Activated T-cell treated with anti-CD3 and anti-CD28 coated beads, Interleukin-2, amount 50 U/mL, for 1 hour (primary cell): ENCODE results near the gene PLD1.

Experiments used
- DNase-seq: peaks from one replicate; pipeline ENCODE4 v3.0.0-alpha.2; 2020

PLD1 gene

GRCh38 chr3:171813278-171813896 lies 3.1 kb upstream of the PLD1 start:
- no peak for DNase-seq

GRCh38 chr3:171812811-171813210 lies 2.5 kb upstream of the PLD1 start:
- DNase-seq = no peak

- no peak for DNase-seq
Measured at GRCh38 chr3:171811913-171812335, 1.6 kb upstream of the PLD1 start.

- no peak for DNase-seq
Measured at GRCh38 chr3:171811295-171811912, 1.1 kb upstream of the PLD1 start.

- DNase-seq = no peak
Measured at GRCh38 chr3:171810629-171811294, 479 bp upstream of the PLD1 start.

GRCh38 chr3:171809611-171809860 lies 747 bp downstream of the PLD1 start:
- DNase-seq = no peak

GRCh38 chr3:171807806-171808205 lies 2.5 kb downstream of the PLD1 start:
- DNase-seq = no peak

- no peak for DNase-seq
Measured at GRCh38 chr3:171807129-171807675, 3.1 kb downstream of the PLD1 start.

- DNase-seq = no peak
Measured at GRCh38 chr3:171806200-171807128, 3.8 kb downstream of the PLD1 start.

- DNase-seq = no peak
Measured at GRCh38 chr3:171805687-171806086, 4.6 kb downstream of the PLD1 start.

GRCh38 chr3:171804618-171805389 lies 5.5 kb downstream of the PLD1 start:
- DNase-seq = no peak

- no peak for DNase-seq
Measured at GRCh38 chr3:171803044-171803443, 7.2 kb downstream of the PLD1 start.

GRCh38 chr3:171802590-171802956 lies 7.7 kb downstream of the PLD1 start:
- no peak for DNase-seq

GRCh38 chr3:171801738-171802589 lies 8.3 kb downstream of the PLD1 start:
- DNase-seq = no peak

- no peak for DNase-seq
Measured at GRCh38 chr3:171799501-171799900, 10.8 kb downstream of the PLD1 start.

GRCh38 chr3:171797873-171798272 lies 12.4 kb downstream of the PLD1 start:
- DNase-seq = no peak

- DNase-seq = no peak
Measured at GRCh38 chr3:171797265-171797679, 13.0 kb downstream of the PLD1 start.

- DNase-seq = no peak
Measured at GRCh38 chr3:171796625-171797264, 13.5 kb downstream of the PLD1 start.

- DNase-seq = no peak
Measured at GRCh38 chr3:171792531-171792930, 17.8 kb downstream of the PLD1 start.

GRCh38 chr3:171791692-171792076 lies 18.6 kb downstream of the PLD1 start:
- DNase-seq = no peak
